HCT116 (cell line): ENCODE measurements around the gene RDH8.

Experiments used
- EZH2 ChIP-seq: fragments of 200-600 bp; sonication (generic); IDR thresholded peaks from 2 replicates; pipeline ENCODE4 v1.6.1; 2017; ENCODE audit warnings: antibody characterized with exemption, mixed run types
- EZH2phosphoT487 ChIP-seq: fragments of 200-600 bp; IDR thresholded peaks from 2 replicates; pipeline ENCODE4 v1.6.1; 2018; ENCODE audit warnings: antibody characterized with exemption, borderline replicate concordance
- JUND ChIP-seq: IDR thresholded peaks from 2 replicates; pipeline ENCODE4 v1.6.1; 2012
- POLR2A ChIP-seq: IDR thresholded peaks from 2 replicates; pipeline ENCODE4 v1.7.0; 2011; ENCODE audit warnings: borderline replicate concordance; ENCODE audit not compliant: insufficient read depth, insufficient read length; ENCODE audit errors: extremely low read depth
- POLR2AphosphoS5 ChIP-seq: IDR thresholded peaks from 2 replicates; pipeline ENCODE4 v1.6.1; 2011; ENCODE audit warnings: mild to moderate bottlenecking, low read depth, low read length, moderate library complexity
- RAD21 ChIP-seq: IDR thresholded peaks from 2 replicates; pipeline ENCODE4 v1.6.1; 2012; ENCODE audit warnings: low read depth, mild to moderate bottlenecking
- TCF7L2 ChIP-seq: IDR thresholded peaks from 2 replicates; pipeline ENCODE4 v1.7.0; 2011; ENCODE audit warnings: borderline replicate concordance, inconsistent platforms; ENCODE audit not compliant: insufficient read depth, insufficient read length; ENCODE audit errors: extremely low read depth
- ZFX ChIP-seq: fragments of 450-650 bp; IDR thresholded peaks from 2 replicates; pipeline ENCODE4 v1.6.1; 2017
- TF ChIP-seq, protein P1 (sequence below), 3 experiments: fragments of 200-600 bp in 1 of 3; sonication (generic) in 1 of 3; IDR thresholded peaks in 2 of 3; conservative IDR thresholded peaks in 1 of 3; 2 replicates each; pipeline ENCODE4 v1.5.1; 2012 to 2017; ENCODE audit warnings: low read depth in 2 of 3, low read length in 2 of 3, antibody characterized with exemption in 1 of 3, borderline replicate concordance in 1 of 3, control low read depth in 1 of 3, mild to moderate bottlenecking in 1 of 3, mixed read lengths in 1 of 3, mixed run types in 1 of 3, moderate library complexity in 1 of 3; ENCODE audit not compliant: insufficient read depth in 1 of 3
- TF ChIP-seq, protein P2 (sequence below): IDR thresholded peaks from 2 replicates; pipeline ENCODE4 v1.6.1; 2012; ENCODE audit warnings: low read depth
- TF ChIP-seq, protein P3 (sequence below): IDR thresholded peaks from 2 replicates; pipeline ENCODE4 v1.6.1; 2011; ENCODE audit warnings: mild to moderate bottlenecking, low read length, moderate library complexity; ENCODE audit not compliant: insufficient replicate concordance; ENCODE audit errors: extremely low read depth

DNA sequence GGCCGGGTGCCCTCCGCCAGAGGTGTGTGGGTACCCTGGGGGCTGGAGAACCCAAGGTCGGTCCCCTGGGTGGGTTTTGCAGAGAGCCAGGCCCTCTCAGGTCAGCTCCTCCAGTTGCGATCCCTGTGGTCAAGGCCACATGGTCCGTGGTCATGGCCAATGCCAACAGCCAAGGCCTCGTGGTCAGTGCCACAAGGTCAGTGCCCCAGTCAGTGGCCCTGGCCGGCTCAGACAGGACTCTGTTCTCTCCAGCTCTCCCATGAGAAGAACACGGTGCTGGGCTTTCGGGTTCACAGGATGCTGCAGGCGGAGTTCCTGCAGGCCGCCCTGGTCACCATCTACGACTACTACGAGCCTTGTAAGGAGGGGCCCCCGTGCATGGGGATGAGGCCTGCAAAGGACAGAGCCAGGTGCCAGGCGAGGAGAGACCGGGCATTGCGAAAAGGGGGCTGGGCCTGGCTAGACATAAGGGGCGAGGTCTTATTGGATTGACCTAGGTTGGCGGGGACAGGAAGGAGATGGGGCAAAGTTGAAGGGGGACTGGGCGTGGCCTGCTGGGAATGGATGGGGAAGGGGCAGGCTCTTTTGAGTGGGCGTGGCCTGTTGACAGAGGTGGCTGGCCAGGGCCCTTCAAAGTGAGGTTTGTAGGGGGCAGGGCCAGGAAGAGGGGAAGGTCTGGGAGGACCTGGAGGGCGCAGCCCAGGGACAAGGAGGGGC is 57.6 kb downstream of the RDH8 start:
- TF ChIP-seq EZH2phosphoT487 = no peak
- TF ChIP-seq, protein P1, sequence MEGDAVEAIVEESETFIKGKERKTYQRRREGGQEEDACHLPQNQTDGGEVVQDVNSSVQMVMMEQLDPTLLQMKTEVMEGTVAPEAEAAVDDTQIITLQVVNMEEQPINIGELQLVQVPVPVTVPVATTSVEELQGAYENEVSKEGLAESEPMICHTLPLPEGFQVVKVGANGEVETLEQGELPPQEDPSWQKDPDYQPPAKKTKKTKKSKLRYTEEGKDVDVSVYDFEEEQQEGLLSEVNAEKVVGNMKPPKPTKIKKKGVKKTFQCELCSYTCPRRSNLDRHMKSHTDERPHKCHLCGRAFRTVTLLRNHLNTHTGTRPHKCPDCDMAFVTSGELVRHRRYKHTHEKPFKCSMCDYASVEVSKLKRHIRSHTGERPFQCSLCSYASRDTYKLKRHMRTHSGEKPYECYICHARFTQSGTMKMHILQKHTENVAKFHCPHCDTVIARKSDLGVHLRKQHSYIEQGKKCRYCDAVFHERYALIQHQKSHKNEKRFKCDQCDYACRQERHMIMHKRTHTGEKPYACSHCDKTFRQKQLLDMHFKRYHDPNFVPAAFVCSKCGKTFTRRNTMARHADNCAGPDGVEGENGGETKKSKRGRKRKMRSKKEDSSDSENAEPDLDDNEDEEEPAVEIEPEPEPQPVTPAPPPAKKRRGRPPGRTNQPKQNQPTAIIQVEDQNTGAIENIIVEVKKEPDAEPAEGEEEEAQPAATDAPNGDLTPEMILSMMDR (IDR thresholded peaks at IDR 0.05 in 2 of 3, conservative IDR thresholded peaks at IDR 0.05 in 1 of 3; ENCODE audit: borderline replicate concordance in 1 of 3, insufficient read depth in 1 of 3, low read depth in 2 of 3, low read length in 2 of 3) = no peak
- TF ChIP-seq JUND = no peak
- TF ChIP-seq POLR2A = no peak
- no peak for TF ChIP-seq TCF7L2
- no peak for TF ChIP-seq POLR2AphosphoS5
- TF ChIP-seq ZFX = no peak
- TF ChIP-seq RAD21 = no peak
- TF ChIP-seq, protein P2, sequence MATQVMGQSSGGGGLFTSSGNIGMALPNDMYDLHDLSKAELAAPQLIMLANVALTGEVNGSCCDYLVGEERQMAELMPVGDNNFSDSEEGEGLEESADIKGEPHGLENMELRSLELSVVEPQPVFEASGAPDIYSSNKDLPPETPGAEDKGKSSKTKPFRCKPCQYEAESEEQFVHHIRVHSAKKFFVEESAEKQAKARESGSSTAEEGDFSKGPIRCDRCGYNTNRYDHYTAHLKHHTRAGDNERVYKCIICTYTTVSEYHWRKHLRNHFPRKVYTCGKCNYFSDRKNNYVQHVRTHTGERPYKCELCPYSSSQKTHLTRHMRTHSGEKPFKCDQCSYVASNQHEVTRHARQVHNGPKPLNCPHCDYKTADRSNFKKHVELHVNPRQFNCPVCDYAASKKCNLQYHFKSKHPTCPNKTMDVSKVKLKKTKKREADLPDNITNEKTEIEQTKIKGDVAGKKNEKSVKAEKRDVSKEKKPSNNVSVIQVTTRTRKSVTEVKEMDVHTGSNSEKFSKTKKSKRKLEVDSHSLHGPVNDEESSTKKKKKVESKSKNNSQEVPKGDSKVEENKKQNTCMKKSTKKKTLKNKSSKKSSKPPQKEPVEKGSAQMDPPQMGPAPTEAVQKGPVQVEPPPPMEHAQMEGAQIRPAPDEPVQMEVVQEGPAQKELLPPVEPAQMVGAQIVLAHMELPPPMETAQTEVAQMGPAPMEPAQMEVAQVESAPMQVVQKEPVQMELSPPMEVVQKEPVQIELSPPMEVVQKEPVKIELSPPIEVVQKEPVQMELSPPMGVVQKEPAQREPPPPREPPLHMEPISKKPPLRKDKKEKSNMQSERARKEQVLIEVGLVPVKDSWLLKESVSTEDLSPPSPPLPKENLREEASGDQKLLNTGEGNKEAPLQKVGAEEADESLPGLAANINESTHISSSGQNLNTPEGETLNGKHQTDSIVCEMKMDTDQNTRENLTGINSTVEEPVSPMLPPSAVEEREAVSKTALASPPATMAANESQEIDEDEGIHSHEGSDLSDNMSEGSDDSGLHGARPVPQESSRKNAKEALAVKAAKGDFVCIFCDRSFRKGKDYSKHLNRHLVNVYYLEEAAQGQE = no peak
- no peak for TF ChIP-seq EZH2
- TF ChIP-seq, protein P3, sequence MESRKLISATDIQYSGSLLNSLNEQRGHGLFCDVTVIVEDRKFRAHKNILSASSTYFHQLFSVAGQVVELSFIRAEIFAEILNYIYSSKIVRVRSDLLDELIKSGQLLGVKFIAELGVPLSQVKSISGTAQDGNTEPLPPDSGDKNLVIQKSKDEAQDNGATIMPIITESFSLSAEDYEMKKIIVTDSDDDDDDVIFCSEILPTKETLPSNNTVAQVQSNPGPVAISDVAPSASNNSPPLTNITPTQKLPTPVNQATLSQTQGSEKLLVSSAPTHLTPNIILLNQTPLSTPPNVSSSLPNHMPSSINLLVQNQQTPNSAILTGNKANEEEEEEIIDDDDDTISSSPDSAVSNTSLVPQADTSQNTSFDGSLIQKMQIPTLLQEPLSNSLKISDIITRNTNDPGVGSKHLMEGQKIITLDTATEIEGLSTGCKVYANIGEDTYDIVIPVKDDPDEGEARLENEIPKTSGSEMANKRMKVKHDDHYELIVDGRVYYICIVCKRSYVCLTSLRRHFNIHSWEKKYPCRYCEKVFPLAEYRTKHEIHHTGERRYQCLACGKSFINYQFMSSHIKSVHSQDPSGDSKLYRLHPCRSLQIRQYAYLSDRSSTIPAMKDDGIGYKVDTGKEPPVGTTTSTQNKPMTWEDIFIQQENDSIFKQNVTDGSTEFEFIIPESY = no peak
